ENCODE data around the gene ABR. TPM values are rescaled to one million over a fixed set of nuclear protein-coding genes. Genes with fewer than 3 reads are reported as not detected.
"Not testable (repeated sequence)": the region's sequence is repeated elsewhere in the genome, so short reads cannot be mapped to it uniquely, and the experiment has no call there.

ABR gene
- polyA plus RNA-seq, 5 donors: 53.2 to 84.6 (median 61.3) TPM

GRCh38 chr17:1097972-1098744, 81.6 kb downstream of the ABR start:
- not testable (repeated sequence) for DNase-seq

DNA sequence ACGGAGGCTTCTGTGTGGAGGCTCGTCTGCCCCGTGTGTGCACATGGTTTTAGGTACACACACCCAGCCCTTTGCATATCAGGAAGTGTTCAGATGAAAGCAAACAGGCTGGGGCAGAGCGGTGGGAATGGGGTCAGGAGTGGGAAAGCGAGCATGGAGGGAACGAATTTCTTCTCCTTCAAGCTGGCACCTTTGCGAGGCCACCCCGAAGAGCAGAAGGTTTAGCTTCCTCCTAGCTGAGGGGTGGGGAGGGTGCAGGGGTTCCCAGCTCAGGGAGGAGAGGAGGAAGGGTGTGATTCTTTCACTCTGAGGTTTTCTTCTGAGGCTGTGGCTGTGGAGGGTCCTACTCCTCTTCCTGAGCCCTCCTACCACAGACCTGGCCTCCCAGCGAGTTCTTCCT, 83.6 kb downstream of the ABR start:
- DNase-seq: no peak

DNA sequence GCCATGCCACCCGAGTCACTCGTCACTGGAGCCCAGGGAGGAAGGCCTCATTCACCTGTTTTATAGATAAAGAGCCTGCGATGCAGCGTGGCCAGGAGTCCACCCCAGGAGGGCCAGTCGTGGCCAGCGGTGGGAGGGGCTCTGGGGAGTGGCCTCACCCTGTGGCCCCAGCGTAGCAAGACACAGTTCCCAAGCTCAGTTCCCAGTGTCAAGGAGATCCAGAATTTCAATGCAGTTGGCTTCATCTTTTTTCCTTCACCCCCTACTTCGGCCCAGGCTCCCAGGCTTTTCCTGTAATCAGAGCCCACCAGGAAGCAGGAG, 84.0 kb downstream of the ABR start:
- DNase-seq: no peak

DNA sequence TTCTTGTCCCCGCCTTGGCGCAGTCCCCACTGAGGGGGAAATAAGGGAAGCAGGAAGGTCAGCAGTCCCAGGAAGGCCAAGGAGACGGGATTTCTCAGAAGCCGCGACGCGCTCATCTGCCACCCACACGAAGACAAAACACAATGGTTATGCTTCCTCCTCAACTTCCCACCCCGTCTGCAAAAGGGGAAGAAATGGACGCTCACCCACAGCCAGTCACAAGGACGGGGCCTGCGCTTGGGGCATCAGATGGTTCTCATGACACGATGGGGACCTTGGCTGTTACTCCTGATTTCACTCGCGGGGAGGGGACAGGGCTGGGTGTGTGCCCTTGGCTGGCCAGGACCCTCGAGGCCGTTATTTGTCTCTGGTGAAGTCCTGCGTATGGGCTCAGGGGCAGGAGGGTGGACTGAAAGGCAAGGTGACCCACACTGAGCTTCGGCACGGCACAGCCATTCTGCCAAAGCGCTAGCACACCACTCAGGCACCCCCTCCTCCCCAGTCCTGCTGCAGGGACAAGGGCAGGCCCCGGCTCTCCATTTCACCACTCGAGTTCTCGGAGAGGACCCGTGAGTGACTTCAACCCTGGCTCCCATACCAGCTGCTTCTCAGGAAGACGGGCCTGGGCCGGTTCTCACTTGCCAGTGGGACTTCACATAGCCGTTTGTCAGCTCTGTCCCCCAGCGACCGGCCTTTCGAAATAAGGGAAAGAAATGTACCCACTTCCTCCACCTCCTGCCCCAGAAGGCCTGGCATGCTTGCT, 84.5 kb downstream of the ABR start:
- DNase-seq: no peak

DNA sequence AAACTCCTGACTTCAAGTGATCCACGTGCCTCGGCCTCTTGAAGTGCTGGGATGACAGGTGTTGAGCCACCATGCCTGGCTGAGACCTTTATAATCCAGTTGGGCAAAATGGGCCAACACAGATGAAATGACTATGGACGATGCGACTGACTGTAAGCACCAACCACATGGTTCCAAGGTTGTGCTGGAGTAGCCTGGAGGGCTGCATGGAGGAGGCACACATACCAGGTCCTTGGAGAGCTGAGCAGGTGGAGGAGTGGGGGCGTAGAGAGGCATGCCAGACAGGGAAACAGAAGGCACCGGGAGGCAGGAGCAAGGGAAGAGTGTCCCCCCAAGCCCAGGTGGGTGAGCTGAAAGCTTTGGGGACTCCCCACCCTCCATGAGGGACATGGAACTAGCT, 85.2 kb downstream of the ABR start:
- DNase-seq: no peak

- no peak for DNase-seq
Measured at GRCh38 chr17:1091900-1092299, 87.9 kb downstream of the ABR start.

DNA sequence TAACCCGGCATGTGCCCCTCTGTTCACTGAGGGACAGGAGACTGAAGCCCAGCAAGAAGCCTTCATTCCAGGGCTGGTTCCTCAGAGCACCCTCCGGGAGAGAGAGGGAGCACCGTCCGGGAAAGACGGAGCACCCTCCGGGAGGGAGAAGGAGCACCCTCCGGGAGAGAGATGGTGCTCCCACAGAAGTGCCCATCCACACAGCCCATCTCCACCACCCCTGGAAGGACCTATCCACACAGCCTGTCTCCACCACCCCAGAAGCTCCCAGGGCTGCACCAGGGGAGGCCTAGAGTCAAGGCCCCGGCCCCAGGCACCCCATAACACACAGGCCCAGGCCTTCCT, 88.6 kb downstream of the ABR start:
- no peak for DNase-seq

GRCh38 chr17:1090465-1091189, 89.2 kb downstream of the ABR start:
- DNase-seq: no peak

DNA sequence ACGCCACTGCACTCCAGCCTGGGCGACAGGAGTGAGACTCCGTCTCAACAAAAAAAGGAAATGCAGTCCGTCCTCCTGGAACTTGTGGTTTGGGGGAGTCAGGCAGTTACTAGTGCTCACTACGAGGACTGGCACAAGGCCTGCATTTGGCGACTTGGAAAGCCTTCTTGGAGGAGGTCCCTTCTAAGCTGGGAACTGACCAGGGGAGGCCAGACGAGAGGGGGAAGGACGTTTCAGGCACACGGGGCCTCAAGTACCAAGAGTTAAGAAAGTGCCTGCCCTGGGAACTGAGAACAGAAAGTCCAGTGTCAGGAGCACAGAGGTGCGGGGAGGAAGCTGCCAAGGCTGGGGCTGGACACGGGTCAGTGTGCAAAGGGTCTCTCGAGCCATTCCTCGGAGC, 89.9 kb downstream of the ABR start:
- DNase-seq: no peak

DNA sequence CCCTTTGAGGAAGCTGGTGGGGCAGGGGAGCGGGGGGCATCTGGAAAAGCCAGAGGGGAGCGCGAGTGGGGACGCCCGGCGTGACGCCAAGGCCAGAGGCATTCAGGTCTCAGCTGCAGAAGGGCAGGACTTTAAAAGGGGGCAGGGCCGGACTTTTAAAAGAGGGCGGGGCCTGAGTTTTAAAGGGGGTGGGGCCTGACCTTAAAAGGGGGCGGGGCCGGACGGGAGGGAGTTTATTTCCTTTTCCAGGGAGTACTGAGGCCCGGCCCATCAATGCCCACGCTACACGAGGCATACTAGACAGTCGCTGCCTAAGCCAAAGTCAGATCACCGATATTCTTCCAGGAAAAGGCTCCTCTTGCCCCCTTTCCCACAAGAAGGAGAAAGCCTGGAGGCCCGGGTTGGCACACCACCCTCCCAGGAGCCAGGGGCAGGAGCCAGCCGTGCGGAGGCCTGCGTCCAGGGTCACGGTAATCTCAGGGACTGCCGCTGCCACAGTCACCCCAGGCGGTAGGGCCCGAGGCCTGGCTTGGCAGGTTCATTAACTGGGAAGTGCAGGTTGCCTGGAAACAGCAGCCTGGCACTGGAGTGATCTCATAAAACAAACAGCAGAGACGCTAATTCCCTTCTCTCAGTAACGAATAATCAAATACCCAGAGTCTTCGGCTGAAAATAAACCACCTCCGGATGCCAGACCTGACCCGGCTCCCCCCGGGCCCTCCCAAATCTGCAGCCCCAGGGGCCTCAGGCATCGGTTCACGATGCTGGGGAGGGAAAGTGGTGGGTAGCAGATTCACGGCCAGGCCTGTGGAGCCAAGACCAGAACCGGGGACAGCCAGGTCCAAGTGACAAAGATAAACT, 92.2 kb downstream of the ABR start:
- no peak for DNase-seq

- DNase-seq: no peak
Measured at GRCh38 chr17:1083451-1084187, 96.2 kb downstream of the ABR start.

GRCh38 chr17:1082579-1082978, 97.2 kb downstream of the ABR start:
- no peak for DNase-seq

DNA sequence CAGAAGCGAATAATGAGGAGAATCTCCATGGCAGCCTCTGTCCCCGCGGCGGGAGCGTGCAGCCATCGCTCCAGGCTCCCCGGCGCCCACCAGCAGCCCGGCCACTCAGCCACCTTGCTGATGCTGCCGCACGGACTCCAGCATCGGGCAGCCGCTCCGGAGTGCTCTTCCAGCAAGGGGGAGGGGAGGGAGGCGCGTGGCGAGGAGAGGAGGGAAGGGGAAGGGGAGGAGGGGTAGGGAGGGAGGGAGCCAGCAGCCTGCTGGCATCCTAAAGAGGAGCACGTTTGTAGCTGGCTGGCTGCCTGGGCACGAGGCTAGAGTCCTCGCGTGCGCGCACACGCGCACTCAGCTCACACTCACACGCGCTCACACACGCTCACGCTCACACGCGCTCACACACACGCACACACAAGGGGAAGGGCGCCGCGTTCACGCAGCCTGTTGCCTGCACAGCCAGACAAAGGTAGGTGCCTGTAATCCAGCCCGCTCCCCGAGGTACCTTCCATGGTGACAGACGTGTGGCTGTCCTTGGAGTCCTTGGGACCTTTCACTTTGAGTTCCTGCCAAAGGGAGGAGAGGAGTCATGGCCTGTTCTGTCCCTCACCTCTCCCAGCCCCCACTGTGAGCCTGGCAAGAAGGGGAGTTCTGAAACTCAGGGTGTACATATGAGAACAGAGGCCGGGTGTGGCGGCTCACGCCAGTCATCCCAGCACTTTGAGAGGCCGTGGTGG, 100.8 kb downstream of the ABR start:
- peak in 1 of 2 donors; percentile 59 for DNase-seq

DNA sequence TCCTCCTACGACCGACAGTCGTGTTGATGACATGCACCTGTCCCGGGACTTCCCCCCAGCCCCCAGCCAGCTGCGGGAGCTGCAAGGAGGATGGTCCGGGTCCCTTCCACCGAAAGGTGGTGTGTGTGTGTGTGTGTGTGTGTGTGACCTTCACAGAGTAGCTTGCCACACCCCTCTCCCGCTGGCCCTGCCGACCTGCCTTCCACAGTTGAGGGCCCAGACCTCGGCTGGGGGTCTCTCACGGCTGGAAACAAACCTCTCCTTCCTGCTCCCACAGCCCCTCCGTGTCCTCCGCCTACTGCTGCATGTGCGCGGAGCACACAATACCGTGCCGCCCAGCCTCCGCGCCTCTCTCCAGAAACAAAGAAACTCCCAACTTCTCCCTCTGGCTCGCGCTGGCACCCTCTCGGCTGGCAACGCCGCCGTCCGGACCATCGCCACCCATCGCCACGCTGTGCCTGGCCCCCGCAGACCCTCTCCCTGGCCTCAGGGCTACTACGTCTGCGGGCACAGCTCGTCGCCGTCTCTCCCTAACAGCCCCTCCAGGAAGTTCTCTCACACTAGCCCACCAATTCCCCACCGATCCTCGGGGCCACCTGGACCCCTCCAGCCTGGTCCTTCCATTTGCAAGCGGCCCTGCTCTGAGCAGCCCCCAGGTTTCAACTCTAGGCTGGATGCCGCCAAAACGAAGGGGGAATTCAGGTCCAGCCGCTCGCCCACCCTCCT, 101.6 kb downstream of the ABR start:
- no peak for DNase-seq

- DNase-seq: no peak
Measured at GRCh38 chr17:1077581-1077985, 102.2 kb downstream of the ABR start.

- no peak for DNase-seq
Measured at GRCh38 chr17:1076982-1077302, 102.8 kb downstream of the ABR start.

GRCh38 chr17:1076299-1076981, 103.3 kb downstream of the ABR start:
- no peak for DNase-seq

- no peak for DNase-seq
Measured at GRCh38 chr17:1074886-1075605, 104.7 kb downstream of the ABR start.
